SK-N-SH (cell line): ENCODE results near the gene CCDC28A. TPM values are rescaled to one million over a fixed set of nuclear protein-coding genes. Genes with fewer than 3 reads are reported as not detected.

Experiments used
- CTCF ChIA-PET: fragments of 300-600, 350-600 bp; formaldehyde crosslinking; extraction: SDS; loops from one replicate; lab custom pipeline; 2021; lab: Yijun Ruan, JAX
- POLR2A ChIA-PET: fragments of 350-600 bp; sonication (Branson Sonifier 250); formaldehyde crosslinking; extraction: SDS; loops from one replicate; lab custom pipeline; 2020; ENCODE audit warnings: antibody characterized with exemption, inconsistent platforms; lab: Yijun Ruan, JAX
- DNase-seq: peaks from one replicate; pipeline ENCODE4 v3.0.0; 2012
- H2AFZ ChIP-seq: fragments of 200-600 bp; sonication (generic); 2 replicates; pipeline ENCODE4 v1.8.1; 2016; ENCODE audit warnings: antibody characterized with exemption, mild to moderate bottlenecking, low read depth
- H3F3A ChIP-seq: fragments of 200-600 bp; sonication (generic); replicated peaks from 2 replicates; pipeline ENCODE3; 2016; ENCODE audit warnings: antibody characterized with exemption, mild to moderate bottlenecking; ENCODE audit not compliant: insufficient read depth
- H3K27ac ChIP-seq, 2 experiments: fragments of 200-500 bp in 1 of 2; fragments of 200-600 bp in 1 of 2; sonication (Bioruptor generic) in 1 of 2; sonication (generic), shearing (Covaris generic) in 1 of 2; 2 replicates each; pipeline versions ENCODE4 v1.5.1 to v1.6.1; 2014 to 2016; ENCODE audit warnings: low read depth in 2 of 2, inconsistent platforms in 1 of 2, low read length in 1 of 2, mild to moderate bottlenecking in 1 of 2, mixed read lengths in 1 of 2
- H3K27me3 ChIP-seq: fragments of 200-600 bp; sonication (generic), shearing (Covaris generic); 2 replicates; pipeline ENCODE4 v1.6.1; 2016; ENCODE audit warnings: mixed run types; ENCODE audit not compliant: insufficient read depth
- H3K36me3 ChIP-seq, 2 experiments: fragments of 200-500 bp in 1 of 2; fragments of 200-600 bp in 1 of 2; sonication (Bioruptor generic) in 1 of 2; sonication (generic) in 1 of 2; replicated peaks in 1 of 2; 2 replicates each; pipeline versions ENCODE3 to v1.5.1; 2014 to 2016; ENCODE audit warnings: low read length in 1 of 2, mild to moderate bottlenecking in 1 of 2; ENCODE audit not compliant: insufficient read depth in 2 of 2, control insufficient read depth in 1 of 2
- H3K4me1 ChIP-seq, 2 experiments: fragments of 200-500 bp in 1 of 2; fragments of 200-600 bp in 1 of 2; sonication (Bioruptor generic) in 1 of 2; sonication (generic), shearing (Covaris generic) in 1 of 2; 2 replicates each; pipeline versions ENCODE4 v1.5.1 to v1.6.1; 2014 to 2016; ENCODE audit warnings: low read depth in 1 of 2, low read length in 1 of 2, mixed run types in 1 of 2; ENCODE audit not compliant: insufficient read depth in 2 of 2, control insufficient read depth in 1 of 2
- H3K4me2 ChIP-seq: fragments of 200-600 bp; sonication (generic), shearing (Covaris generic); 2 replicates; pipeline ENCODE4 v1.6.1; 2017; ENCODE audit warnings: mixed run types
- H3K4me3 ChIP-seq, 2 experiments: fragments of 200-500 bp in 1 of 2; fragments of 200-600 bp in 1 of 2; sonication (Bioruptor generic) in 1 of 2; sonication (generic), shearing (Covaris generic) in 1 of 2; 2 replicates each; pipeline versions ENCODE4 v1.5.1 to v1.8.1; 2014 to 2016; ENCODE audit warnings: low read depth in 2 of 2, inconsistent platforms in 1 of 2, low read length in 1 of 2, mild to moderate bottlenecking in 1 of 2, mixed read lengths in 1 of 2, moderate library complexity in 1 of 2
- H3K79me2 ChIP-seq: fragments of 200-600 bp; sonication (generic); 2 replicates; pipeline ENCODE4 v1.8.1; 2017; ENCODE audit warnings: mild to moderate bottlenecking; ENCODE audit not compliant: insufficient read depth
- H3K9ac ChIP-seq: fragments of 200-600 bp; sonication (generic); 2 replicates; pipeline ENCODE4 v1.6.1; 2017; ENCODE audit warnings: mixed run types
- H3K9me2 ChIP-seq: fragments of 200-600 bp; sonication (generic); 2 replicates; pipeline ENCODE4 v1.6.1; 2017; ENCODE audit warnings: mixed run types
- H3K9me3 ChIP-seq: fragments of 200-600 bp; sonication (generic); 2 replicates; pipeline ENCODE4 v1.6.1; 2017; ENCODE audit warnings: mixed run types, mild to moderate bottlenecking, moderate library complexity
- H4K20me1 ChIP-seq: fragments of 200-600 bp; sonication (generic); 2 replicates; pipeline ENCODE4 v1.6.1; 2017; ENCODE audit warnings: mild to moderate bottlenecking, mixed run types; ENCODE audit not compliant: insufficient read depth
- CHD2 ChIP-seq: fragments of 150-350 bp; IDR thresholded peaks from 2 replicates; pipeline ENCODE4 v1.6.1; 2018; ENCODE audit warnings: low read length; ENCODE audit not compliant: partially characterized antibody
- EZH2phosphoT487 ChIP-seq: fragments of 200-600 bp; sonication (generic); IDR thresholded peaks from 2 replicates; pipeline ENCODE4 v1.6.1; 2017; ENCODE audit warnings: low read depth, mixed run types, mild to moderate bottlenecking, antibody characterized with exemption, moderate library complexity, borderline replicate concordance
- FOSL2 ChIP-seq: IDR thresholded peaks from 2 replicates; pipeline ENCODE4 v1.4.0; 2012; ENCODE audit warnings: low read depth, mild to moderate bottlenecking, moderate library complexity, borderline replicate concordance
- FOXJ3 ChIP-seq: sonication (generic); formaldehyde crosslinking; IDR thresholded peaks from 2 replicates; pipeline ENCODE4 v1.5.1; 2020; ENCODE audit warnings: mild to moderate bottlenecking, missing genetic modification reagents
- FOXM1 ChIP-seq: IDR thresholded peaks from 2 replicates; pipeline ENCODE4 v1.4.0; 2012; ENCODE audit warnings: low read depth, mild to moderate bottlenecking
- GABPA ChIP-seq: IDR thresholded peaks from 2 replicates; pipeline ENCODE4 v1.4.0; 2012; ENCODE audit warnings: low read depth, mild to moderate bottlenecking
- GATA2 ChIP-seq: sonication (generic); formaldehyde crosslinking; IDR thresholded peaks from 2 replicates; pipeline ENCODE4 v1.5.0; 2020; ENCODE audit warnings: mild to moderate bottlenecking, missing genetic modification reagents
- MEF2A ChIP-seq: IDR thresholded peaks from 2 replicates; pipeline ENCODE4 v1.4.0; 2012; ENCODE audit warnings: low read depth, borderline replicate concordance
- MXI1 ChIP-seq: IDR thresholded peaks from 2 replicates; pipeline ENCODE4 v1.6.1; 2012; ENCODE audit warnings: mild to moderate bottlenecking, low read depth, low read length, improper control_type of control experiment
- POLR2AphosphoS5 ChIP-seq: IDR thresholded peaks from 2 replicates; pipeline ENCODE4 v1.6.1; 2012; ENCODE audit warnings: low read depth, low read length
- RCOR1 ChIP-seq: fragments of 150-350 bp; IDR thresholded peaks from 2 replicates; pipeline ENCODE4 v1.6.1; 2017; ENCODE audit warnings: antibody characterized with exemption, low read length
- RFX5 ChIP-seq: IDR thresholded peaks from 2 replicates; pipeline ENCODE4 v1.6.1; 2012; ENCODE audit warnings: mild to moderate bottlenecking, improper control_type of control experiment, low read length
- TCF12 ChIP-seq: IDR thresholded peaks from 2 replicates; pipeline ENCODE4 v1.4.0; 2012
- WGBS: methylation state at CpG from one replicate; pipeline ENCODE4 v1.1.6; 2017; ENCODE audit warnings: low lambda C conversion rate; 5-methylcytosine and 5-hydroxymethylcytosine counted together
- polyA plus RNA-seq, 3 experiments: library from polyadenylated mRNA; depleted of rRNA; stranded (reverse); fragments of >200 nt; gene quantifications; 2 replicates each; pipeline ENCODE4 v1.2.3, GENCODE V29; 2012
- TF ChIP-seq, protein P1 (sequence below): IDR thresholded peaks from 2 replicates; pipeline ENCODE4; 2012
- TF ChIP-seq, protein P2 (sequence below): fragments of 150-350 bp; IDR thresholded peaks from 2 replicates; pipeline ENCODE4 v1.6.1; 2016; ENCODE audit warnings: mild to moderate bottlenecking, low read depth, low read length
- TF ChIP-seq, protein P3 (sequence below): IDR thresholded peaks from 2 replicates; pipeline ENCODE4 v1.4.0; 2012; ENCODE audit warnings: low read depth
- TF ChIP-seq, protein P4 (sequence below): IDR thresholded peaks from 2 replicates; pipeline ENCODE4 v1.4.0; 2012; ENCODE audit warnings: low read depth, borderline replicate concordance
- TF ChIP-seq, protein P5 (sequence below): fragments of 150-350 bp; IDR thresholded peaks from 2 replicates; pipeline ENCODE4 v1.6.1; 2017; ENCODE audit warnings: antibody characterized with exemption, low read length, low read depth, borderline replicate concordance

CCDC28A gene
- polyA plus RNA-seq, 1 of the 3 experiments (the other 2 are of a cell fraction): 11.4 TPM

DNA sequence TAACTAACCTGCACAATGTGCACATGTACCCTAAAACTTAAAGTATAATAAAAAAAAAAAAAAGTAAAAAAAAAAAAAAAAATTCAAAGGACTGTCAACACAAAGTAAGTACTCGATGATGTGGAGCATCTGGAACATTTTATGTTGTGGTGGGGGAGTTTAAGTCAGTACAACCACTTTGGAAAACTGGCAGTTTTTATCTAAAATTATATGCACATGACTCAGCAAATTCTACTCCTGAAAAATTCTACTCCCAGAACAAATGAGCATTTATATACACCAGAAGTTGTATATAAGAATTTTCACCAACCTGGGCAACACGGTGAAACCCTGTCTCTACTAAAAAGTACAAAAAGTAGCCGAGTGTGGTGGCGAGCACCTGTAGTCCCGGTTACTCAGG, 36.9 kb upstream of the CCDC28A start:
- WGBS: 69% methylated on average over 5 of the region's 5 CpGs
- no peak overlapping the region for H3K4me2 ChIP-seq
- no peaks in the 10 kb centered on the region for H3K79me2 ChIP-seq
- H3K9me2 ChIP-seq: no peaks in the 10 kb centered on the region
- DNase-seq: no peak
- no peak overlapping the region for H3K9ac ChIP-seq
- POLR2A ChIA-PET: no interaction called here
- no peak overlapping the region for H3K27ac ChIP-seq
- CTCF ChIA-PET: no interaction called here
- no peaks in the 10 kb centered on the region for H3K9me3 ChIP-seq
- no peaks in the 10 kb centered on the region for H3K36me3 ChIP-seq
- H4K20me1 ChIP-seq: no peaks in the 10 kb centered on the region
- no peak overlapping the region for H2AFZ ChIP-seq
- TF ChIP-seq GABPA: no peak
- TF ChIP-seq MEF2A: no peak
- TF ChIP-seq RFX5: no peak
- TF ChIP-seq POLR2AphosphoS5: no peak
- TF ChIP-seq, protein P1, sequence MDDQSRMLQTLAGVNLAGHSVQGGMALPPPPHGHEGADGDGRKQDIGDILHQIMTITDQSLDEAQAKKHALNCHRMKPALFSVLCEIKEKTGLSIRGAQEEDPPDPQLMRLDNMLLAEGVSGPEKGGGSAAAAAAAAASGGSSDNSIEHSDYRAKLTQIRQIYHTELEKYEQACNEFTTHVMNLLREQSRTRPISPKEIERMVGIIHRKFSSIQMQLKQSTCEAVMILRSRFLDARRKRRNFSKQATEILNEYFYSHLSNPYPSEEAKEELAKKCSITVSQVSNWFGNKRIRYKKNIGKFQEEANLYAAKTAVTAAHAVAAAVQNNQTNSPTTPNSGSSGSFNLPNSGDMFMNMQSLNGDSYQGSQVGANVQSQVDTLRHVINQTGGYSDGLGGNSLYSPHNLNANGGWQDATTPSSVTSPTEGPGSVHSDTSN: no peak
- TF ChIP-seq GATA2 (CRISPR knock-in tag): no peak
- TF ChIP-seq FOXM1: no peak
- TF ChIP-seq, protein P2, sequence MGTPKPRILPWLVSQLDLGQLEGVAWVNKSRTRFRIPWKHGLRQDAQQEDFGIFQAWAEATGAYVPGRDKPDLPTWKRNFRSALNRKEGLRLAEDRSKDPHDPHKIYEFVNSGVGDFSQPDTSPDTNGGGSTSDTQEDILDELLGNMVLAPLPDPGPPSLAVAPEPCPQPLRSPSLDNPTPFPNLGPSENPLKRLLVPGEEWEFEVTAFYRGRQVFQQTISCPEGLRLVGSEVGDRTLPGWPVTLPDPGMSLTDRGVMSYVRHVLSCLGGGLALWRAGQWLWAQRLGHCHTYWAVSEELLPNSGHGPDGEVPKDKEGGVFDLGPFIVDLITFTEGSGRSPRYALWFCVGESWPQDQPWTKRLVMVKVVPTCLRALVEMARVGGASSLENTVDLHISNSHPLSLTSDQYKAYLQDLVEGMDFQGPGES: no peak
- TF ChIP-seq, protein P3, sequence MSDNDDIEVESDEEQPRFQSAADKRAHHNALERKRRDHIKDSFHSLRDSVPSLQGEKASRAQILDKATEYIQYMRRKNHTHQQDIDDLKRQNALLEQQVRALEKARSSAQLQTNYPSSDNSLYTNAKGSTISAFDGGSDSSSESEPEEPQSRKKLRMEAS: no peak
- TF ChIP-seq RCOR1: no peak
- TF ChIP-seq, protein P4, sequence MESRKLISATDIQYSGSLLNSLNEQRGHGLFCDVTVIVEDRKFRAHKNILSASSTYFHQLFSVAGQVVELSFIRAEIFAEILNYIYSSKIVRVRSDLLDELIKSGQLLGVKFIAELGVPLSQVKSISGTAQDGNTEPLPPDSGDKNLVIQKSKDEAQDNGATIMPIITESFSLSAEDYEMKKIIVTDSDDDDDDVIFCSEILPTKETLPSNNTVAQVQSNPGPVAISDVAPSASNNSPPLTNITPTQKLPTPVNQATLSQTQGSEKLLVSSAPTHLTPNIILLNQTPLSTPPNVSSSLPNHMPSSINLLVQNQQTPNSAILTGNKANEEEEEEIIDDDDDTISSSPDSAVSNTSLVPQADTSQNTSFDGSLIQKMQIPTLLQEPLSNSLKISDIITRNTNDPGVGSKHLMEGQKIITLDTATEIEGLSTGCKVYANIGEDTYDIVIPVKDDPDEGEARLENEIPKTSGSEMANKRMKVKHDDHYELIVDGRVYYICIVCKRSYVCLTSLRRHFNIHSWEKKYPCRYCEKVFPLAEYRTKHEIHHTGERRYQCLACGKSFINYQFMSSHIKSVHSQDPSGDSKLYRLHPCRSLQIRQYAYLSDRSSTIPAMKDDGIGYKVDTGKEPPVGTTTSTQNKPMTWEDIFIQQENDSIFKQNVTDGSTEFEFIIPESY: no peak
- no peak for TF ChIP-seq FOSL2
- H3K27me3 ChIP-seq: no peaks in the 10 kb centered on the region
- no peaks in the 10 kb centered on the region for H3F3A ChIP-seq
- no peak overlapping the region for H3K4me3 ChIP-seq
- no peaks in the 10 kb centered on the region for H3K4me1 ChIP-seq

DNA sequence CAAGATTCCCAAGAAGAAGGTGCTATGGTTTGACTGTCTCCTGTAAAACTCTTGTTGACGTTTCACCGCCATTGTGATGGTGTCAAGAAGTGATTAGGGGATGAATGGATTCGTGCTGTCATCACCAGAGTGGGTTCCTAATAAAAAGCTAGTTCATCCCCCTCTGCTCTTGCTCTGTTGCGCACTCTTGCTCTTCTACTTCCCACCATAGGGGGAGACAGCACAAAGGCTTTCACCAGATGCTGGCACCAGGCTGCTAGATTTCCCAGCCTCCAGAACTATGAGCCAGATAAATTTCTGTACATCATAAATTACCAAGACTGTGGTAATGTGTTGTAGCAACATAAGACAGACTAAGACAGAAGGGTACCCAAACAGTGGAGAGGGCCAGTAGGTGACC, 21.6 kb upstream of the CCDC28A start:
- no peak overlapping the region for H3K4me2 ChIP-seq
- H3K4me3 ChIP-seq: no peak overlapping the region
- H3K36me3 ChIP-seq: no peaks in the 10 kb centered on the region
- H3K79me2 ChIP-seq: no peaks in the 10 kb centered on the region
- no peaks in the 10 kb centered on the region for H3K9me3 ChIP-seq
- TF ChIP-seq GATA2 (CRISPR knock-in tag) (no peak), FOXJ3 (no peak), CHD2 (no peak), RCOR1 (no peak), FOSL2 (no peak), MXI1 (no peak), TCF12 (no peak), EZH2phosphoT487 (no peak)
- TF ChIP-seq, protein P5, sequence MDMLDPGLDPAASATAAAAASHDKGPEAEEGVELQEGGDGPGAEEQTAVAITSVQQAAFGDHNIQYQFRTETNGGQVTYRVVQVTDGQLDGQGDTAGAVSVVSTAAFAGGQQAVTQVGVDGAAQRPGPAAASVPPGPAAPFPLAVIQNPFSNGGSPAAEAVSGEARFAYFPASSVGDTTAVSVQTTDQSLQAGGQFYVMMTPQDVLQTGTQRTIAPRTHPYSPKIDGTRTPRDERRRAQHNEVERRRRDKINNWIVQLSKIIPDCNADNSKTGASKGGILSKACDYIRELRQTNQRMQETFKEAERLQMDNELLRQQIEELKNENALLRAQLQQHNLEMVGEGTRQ: no peak
- TF ChIP-seq, protein P4: no peak
- TF ChIP-seq, protein P3: no peak
- TF ChIP-seq, protein P1: no peak
- TF ChIP-seq, all 33 proteins: peak for 0
- H3K9me2 ChIP-seq: no peaks in the 10 kb centered on the region
- DNase-seq: no peak
- ChIA-PET CTCF (no interaction called here), POLR2A (no interaction called here)
- no peak overlapping the region for H2AFZ ChIP-seq
- 57% methylated on average over 4 of the region's 4 CpGs for WGBS
- H3K9ac ChIP-seq: no peak overlapping the region
- H3K27ac ChIP-seq: no peak overlapping the region
- no peaks in the 10 kb centered on the region for H4K20me1 ChIP-seq
- H3K27me3 ChIP-seq: no peaks in the 10 kb centered on the region
- no peaks in the 10 kb centered on the region for H3F3A ChIP-seq
- no peaks in the 10 kb centered on the region for H3K4me1 ChIP-seq
